K562 (cell line): ENCODE measurements around the gene FGF21. TPM values are rescaled to one million over a fixed set of nuclear protein-coding genes. Genes with fewer than 3 reads are reported as not detected.
A peak's percentile ranks its signal among the peaks of the same experiment; 100 is the strongest.

Source experiments
- ATF7 ChIP-seq: fragments of 450-650 bp; IDR thresholded peaks from 2 replicates; pipeline ENCODE4 v1.7.1; 2014; ENCODE audit warnings: mild to moderate bottlenecking, moderate library complexity
- BHLHE40 ChIP-seq: IDR thresholded peaks from 2 replicates; pipeline ENCODE4 v1.6.1; 2011; ENCODE audit warnings: low read length, improper control_type of control experiment
- CTBP1 ChIP-seq: fragments of 450-650 bp; IDR thresholded peaks from 2 replicates; pipeline ENCODE4 v1.6.1; 2016; ENCODE audit warnings: borderline replicate concordance
- NCOA2 ChIP-seq, 2 experiments: fragments of 450-650 bp; IDR thresholded peaks; 2 replicates each; pipeline ENCODE4 v1.6.1; 2018; ENCODE audit warnings: mild to moderate bottlenecking in 2 of 2, moderate library complexity in 1 of 2; ENCODE audit not compliant: partially characterized antibody in 2 of 2
- NFE2 ChIP-seq: IDR thresholded peaks from 2 replicates; pipeline ENCODE4 v1.6.1; 2014; ENCODE audit warnings: antibody characterized with exemption, low read depth
- RBBP5 ChIP-seq: fragments of 200-600 bp; sonication (generic); IDR thresholded peaks from 2 replicates; pipeline ENCODE4 v1.6.1; 2012; ENCODE audit warnings: borderline replicate concordance, mild to moderate bottlenecking, low read length, control low read depth, inconsistent platforms; ENCODE audit not compliant: insufficient read depth, poor library complexity, severe bottlenecking
- SNRNP70 ChIP-seq: fragments of 200-400 bp; formaldehyde crosslinking; optimal IDR thresholded peaks from 2 replicates; pipeline ENCODE3; 2017; ENCODE audit warnings: low read depth, low read length
- TOE1 ChIP-seq, 2 experiments: fragments of 450-650 bp in 1 of 2; sonication (generic) in 1 of 2; formaldehyde crosslinking in 1 of 2; IDR thresholded peaks; 2 replicates each; pipeline versions ENCODE4 v1.7.1 to v1.8.0; 2016 to 2022; ENCODE audit warnings: borderline replicate concordance in 2 of 2, mild to moderate bottlenecking in 2 of 2, antibody characterized with exemption in 1 of 2, inconsistent platforms in 1 of 2, low read depth in 1 of 2, missing genetic modification reagents in 1 of 2, moderate library complexity in 1 of 2
- TSC22D4 ChIP-seq: fragments of 450-650 bp; IDR thresholded peaks from 2 replicates; pipeline ENCODE4 v1.6.1; 2016; ENCODE audit warnings: missing genetic modification characterization, missing biosample characterization, control low read depth
- ZNF764 ChIP-seq: fragments of 250-450 bp; sonication (Bioruptor Pico); IDR thresholded peaks from 2 replicates; pipeline ENCODE4 v1.4.0; 2020; ENCODE audit warnings: low read depth, mild to moderate bottlenecking, moderate library complexity
- polyA plus RNA-seq, 8 experiments: library from polyadenylated mRNA; depleted of rRNA in 4 of 8; stranded (reverse) in 5 of 8; unstranded in 3 of 8; fragments of >200 nt; fragmentation: Nextera tagmentation in 2 of 8; fragmentation: Illumina TruSeq in 1 of 8; extraction: Ambion mirVana in 2 of 8; extraction: Trizol in 1 of 8; gene quantifications; 2 replicates each; pipeline versions ENCODE4 v1.2.1 to v1.2.3, GENCODE V29; 2011 to 2014; ENCODE audit warnings: inconsistent platforms in 1 of 8, missing spikeins in 1 of 8
- total RNA-seq, 7 experiments: library from RNA; depleted of rRNA in 6 of 7; stranded (reverse); fragments of >200 nt in 6 of 7; fragmentation: Illumina TruSeq in 2 of 7; extraction: Trizol in 2 of 7; gene quantifications; 2 replicates each; pipeline versions ENCODE4 v1.2.1 to v1.2.3, GENCODE V29; 2011 to 2021; ENCODE audit warnings: low replicate concordance in 1 of 7
- TF ChIP-seq, protein P1 (sequence below): fragments of 150-350 bp; conservative IDR thresholded peaks from 2 replicates; pipeline ENCODE4 v1.6.1; 2014; ENCODE audit warnings: low read length
- TF ChIP-seq, protein P2 (sequence below): fragments of 450-650 bp; IDR thresholded peaks from 2 replicates; pipeline ENCODE4 v1.6.1; 2016; ENCODE audit warnings: antibody characterized with exemption
- TF ChIP-seq, protein P3 (sequence below): fragments of 450-650 bp; formaldehyde crosslinking; IDR thresholded peaks from 2 replicates; pipeline ENCODE4 v1.4.0; 2022; ENCODE audit warnings: mild to moderate bottlenecking, moderate library complexity
- TF ChIP-seq, protein P4 (sequence below): fragments of 450-650 bp; IDR thresholded peaks from 2 replicates; pipeline ENCODE4 v1.6.1; 2016; ENCODE audit warnings: borderline replicate concordance

The FGF21 gene
- total and polyA plus RNA-seq, 9 of the 15 experiments (the other 6 are each of a cell fraction or from before 2014, with no cell fraction given), result 0.04 to 0.77 (median 0.09) TPM; not detected in 6

DNA sequence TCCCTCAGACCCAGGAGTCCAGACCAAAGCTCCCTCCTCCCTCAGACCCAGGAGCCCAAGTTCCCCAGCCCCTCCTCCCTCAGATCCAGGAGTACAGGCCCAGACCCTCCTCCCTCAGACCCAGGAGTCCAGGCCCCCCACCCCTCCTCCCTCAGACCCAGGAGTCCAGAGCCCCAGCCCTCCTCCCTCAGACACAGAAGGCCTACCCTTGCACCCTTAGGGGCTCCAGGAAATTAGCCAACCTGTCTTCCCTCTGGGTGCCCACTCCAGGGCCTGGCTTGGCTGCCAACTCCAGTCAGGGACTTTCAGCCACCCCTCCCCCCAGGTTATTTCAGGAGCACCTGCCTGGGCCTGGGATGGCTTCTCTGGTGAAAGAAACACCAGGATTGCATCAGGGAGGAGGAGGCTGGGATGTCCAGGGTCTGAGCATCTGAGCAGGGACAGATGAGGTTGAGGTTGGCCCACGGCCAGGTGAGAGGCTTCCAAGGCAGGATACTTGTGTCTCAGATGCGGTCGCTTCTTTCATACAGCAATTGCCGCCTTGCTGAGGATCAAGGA lies at the start of gene FGF21 (continued):
- no peak for TF ChIP-seq NCOA2 (IDR thresholded peaks at IDR 0.05; ENCODE audit: partially characterized antibody in 2 of 2)
- TF ChIP-seq CTBP1, result peak; percentile 92
- TF ChIP-seq, protein P1, sequence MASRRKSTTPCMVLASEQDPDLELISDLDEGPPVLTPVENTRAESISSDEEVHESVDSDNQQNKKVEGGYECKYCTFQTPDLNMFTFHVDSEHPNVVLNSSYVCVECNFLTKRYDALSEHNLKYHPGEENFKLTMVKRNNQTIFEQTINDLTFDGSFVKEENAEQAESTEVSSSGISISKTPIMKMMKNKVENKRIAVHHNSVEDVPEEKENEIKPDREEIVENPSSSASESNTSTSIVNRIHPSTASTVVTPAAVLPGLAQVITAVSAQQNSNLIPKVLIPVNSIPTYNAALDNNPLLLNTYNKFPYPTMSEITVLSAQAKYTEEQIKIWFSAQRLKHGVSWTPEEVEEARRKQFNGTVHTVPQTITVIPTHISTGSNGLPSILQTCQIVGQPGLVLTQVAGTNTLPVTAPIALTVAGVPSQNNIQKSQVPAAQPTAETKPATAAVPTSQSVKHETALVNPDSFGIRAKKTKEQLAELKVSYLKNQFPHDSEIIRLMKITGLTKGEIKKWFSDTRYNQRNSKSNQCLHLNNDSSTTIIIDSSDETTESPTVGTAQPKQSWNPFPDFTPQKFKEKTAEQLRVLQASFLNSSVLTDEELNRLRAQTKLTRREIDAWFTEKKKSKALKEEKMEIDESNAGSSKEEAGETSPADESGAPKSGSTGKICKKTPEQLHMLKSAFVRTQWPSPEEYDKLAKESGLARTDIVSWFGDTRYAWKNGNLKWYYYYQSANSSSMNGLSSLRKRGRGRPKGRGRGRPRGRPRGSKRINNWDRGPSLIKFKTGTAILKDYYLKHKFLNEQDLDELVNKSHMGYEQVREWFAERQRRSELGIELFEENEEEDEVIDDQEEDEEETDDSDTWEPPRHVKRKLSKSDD, result no peak
- no peak for TF ChIP-seq TOE1 (IDR thresholded peaks at IDR 0.05; ENCODE audit: borderline replicate concordance)
- no peak for TF ChIP-seq TOE1 (CRISPR knock-in tag; IDR thresholded peaks at IDR 0.05; ENCODE audit: borderline replicate concordance, low read depth)
- TF ChIP-seq, protein P2, sequence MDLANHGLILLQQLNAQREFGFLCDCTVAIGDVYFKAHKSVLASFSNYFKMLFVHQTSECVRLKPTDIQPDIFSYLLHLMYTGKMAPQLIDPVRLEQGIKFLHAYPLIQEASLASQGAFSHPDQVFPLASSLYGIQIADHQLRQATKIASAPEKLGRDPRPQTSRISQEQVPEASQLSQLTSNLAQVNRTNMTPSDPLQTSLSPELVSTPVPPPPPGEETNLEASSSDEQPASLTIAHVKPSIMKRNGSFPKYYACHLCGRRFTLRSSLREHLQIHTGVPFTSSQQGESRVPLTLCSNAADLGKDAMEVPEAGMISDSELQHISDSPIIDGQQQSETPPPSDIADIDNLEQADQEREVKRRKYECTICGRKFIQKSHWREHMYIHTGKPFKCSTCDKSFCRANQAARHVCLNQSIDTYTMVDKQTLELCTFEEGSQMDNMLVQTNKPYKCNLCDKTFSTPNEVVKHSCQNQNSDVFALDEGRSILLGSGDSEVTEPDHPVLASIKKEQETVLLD, result no peak
- no peak for TF ChIP-seq BHLHE40
- TF ChIP-seq RBBP5, result no peak
- TF ChIP-seq SNRNP70, result no peak
- no peak for TF ChIP-seq NFE2
- TF ChIP-seq, protein P3, sequence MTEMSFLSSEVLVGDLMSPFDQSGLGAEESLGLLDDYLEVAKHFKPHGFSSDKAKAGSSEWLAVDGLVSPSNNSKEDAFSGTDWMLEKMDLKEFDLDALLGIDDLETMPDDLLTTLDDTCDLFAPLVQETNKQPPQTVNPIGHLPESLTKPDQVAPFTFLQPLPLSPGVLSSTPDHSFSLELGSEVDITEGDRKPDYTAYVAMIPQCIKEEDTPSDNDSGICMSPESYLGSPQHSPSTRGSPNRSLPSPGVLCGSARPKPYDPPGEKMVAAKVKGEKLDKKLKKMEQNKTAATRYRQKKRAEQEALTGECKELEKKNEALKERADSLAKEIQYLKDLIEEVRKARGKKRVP, result 0 out of 2 replicates have a peak, but pooled peaks have one; percentile 43
- no peak for TF ChIP-seq TSC22D4 (tag)
- TF ChIP-seq ATF7, result peak; percentile 73
- TF ChIP-seq, protein P4, sequence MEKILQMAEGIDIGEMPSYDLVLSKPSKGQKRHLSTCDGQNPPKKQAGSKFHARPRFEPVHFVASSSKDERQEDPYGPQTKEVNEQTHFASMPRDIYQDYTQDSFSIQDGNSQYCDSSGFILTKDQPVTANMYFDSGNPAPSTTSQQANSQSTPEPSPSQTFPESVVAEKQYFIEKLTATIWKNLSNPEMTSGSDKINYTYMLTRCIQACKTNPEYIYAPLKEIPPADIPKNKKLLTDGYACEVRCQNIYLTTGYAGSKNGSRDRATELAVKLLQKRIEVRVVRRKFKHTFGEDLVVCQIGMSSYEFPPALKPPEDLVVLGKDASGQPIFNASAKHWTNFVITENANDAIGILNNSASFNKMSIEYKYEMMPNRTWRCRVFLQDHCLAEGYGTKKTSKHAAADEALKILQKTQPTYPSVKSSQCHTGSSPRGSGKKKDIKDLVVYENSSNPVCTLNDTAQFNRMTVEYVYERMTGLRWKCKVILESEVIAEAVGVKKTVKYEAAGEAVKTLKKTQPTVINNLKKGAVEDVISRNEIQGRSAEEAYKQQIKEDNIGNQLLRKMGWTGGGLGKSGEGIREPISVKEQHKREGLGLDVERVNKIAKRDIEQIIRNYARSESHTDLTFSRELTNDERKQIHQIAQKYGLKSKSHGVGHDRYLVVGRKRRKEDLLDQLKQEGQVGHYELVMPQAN, result no peak
- no peak for TF ChIP-seq ZNF764 (CRISPR knock-in tag)
